Measurements from ENCODE around the gene CD86. TPM values are rescaled to one million over a fixed set of nuclear protein-coding genes. Genes with fewer than 3 reads are reported as not detected.

Gene CD86
- total RNA-seq, 1 experiment from 2014 or later: not detected

GRCh38 chr3:122169911-122170310, 114.7 kb downstream of the CD86 start:
- in situ Hi-C loops (cut with HindIII; ENCODE audit: low pct_unique_long_range_greater_than_20kb, low sequenced_read_pairs) (no loop called here), intact Hi-C loops (cut with micrococcal nuclease; ENCODE audit: unreplicated experiment) (no loop called here)
- no TSS peak for BruUV-seq (replicated peaks)
- POLR2A ChIA-PET: no interaction called here
- CTCF ChIA-PET: no interaction called here
- no peak for DNase-seq (ENCODE audit: low read depth, low spot score)
- no peak for ATAC-seq
- H3K36me3 ChIP-seq (ENCODE audit: control insufficient read depth, insufficient read depth, low read length): no peaks in the 10 kb centered on the region
- H3K27me3 ChIP-seq (ENCODE audit: control insufficient read depth, insufficient read depth, low read length): no peaks in the 10 kb centered on the region; the same call in 1 of the 2 replicates
- no peaks in the 10 kb centered on the region for H3K9me3 ChIP-seq (ENCODE audit: control insufficient read depth, insufficient read depth, low read depth, low read length)
- no peaks in the 10 kb centered on the region for H3K4me1 ChIP-seq (ENCODE audit: control insufficient read depth, insufficient read depth, low read length)
- TF ChIP-seq TCF7L2 (IDR thresholded peaks at IDR 0.05; ENCODE audit: low read depth, low read length) (no peak), SIN3A (IDR thresholded peaks at IDR 0.05; ENCODE audit: borderline replicate concordance, insufficient read depth, low read depth, low read length) (no peak), REST (IDR thresholded peaks at IDR 0.05; ENCODE audit: insufficient read depth in 1 of 2, low read depth in 2 of 2, low read length in 1 of 2) (no peak), CTCF (IDR thresholded peaks at IDR 0.05) (no peak), POLR2AphosphoS5 (IDR thresholded peaks at IDR 0.05; ENCODE audit: low read depth, low read length) (no peak)
- no peak overlapping the region for H3K4me3 ChIP-seq (ENCODE audit: low read depth in 2 of 2, low read length in 2 of 2)
- no peak overlapping the region for H3K27ac ChIP-seq (ENCODE audit: low read length)

Other genes starting within 250 kb of the CD86 start
- gene IQCB1, start 220.3 kb upstream of the CD86 start, total RNA-seq (2021; ENCODE audit: unreplicated experiment): 20.1 TPM
- gene EAF2, start 220.2 kb upstream of the CD86 start, total RNA-seq (2021; ENCODE audit: unreplicated experiment): 5.3 TPM
- gene SLC15A2, start 161.0 kb upstream of the CD86 start, total RNA-seq (2021; ENCODE audit: unreplicated experiment): 0.41 TPM
- not detected for gene ILDR1, start 33.1 kb upstream of the CD86 start, total RNA-seq (2021; ENCODE audit: unreplicated experiment)
- gene CASR, start 128.3 kb downstream of the CD86 start, total RNA-seq (2021; ENCODE audit: unreplicated experiment): not detected